ENCODE results near the gene SLC2A11. TPM values are rescaled to one million over a fixed set of nuclear protein-coding genes. Genes with fewer than 3 reads are reported as not detected.

Gene SLC2A11
- total RNA-seq, 1 donor from 2014 or later: 10.5 TPM

Other genes with a start within 250 kb of the SLC2A11 start
- gene DRICH1, start 225.6 kb upstream of the SLC2A11 start, total RNA-seq: not detected in 2 replicates
- gene RGL4, start 166.9 kb upstream of the SLC2A11 start, total RNA-seq: not detected in 2 replicates
- 3.6 and 6.0 TPM in 2 replicates for gene ZNF70, start 106.8 kb upstream of the SLC2A11 start, total RNA-seq
- not detected in 2 replicates for gene VPREB3, start 103.5 kb upstream of the SLC2A11 start, total RNA-seq
- 0.41 TPM in 1 of 2 replicates, not detected in the other for gene C22orf15, start 94.9 kb upstream of the SLC2A11 start, total RNA-seq
- gene CHCHD10, start 89.9 kb upstream of the SLC2A11 start, total RNA-seq: 15.2 and 24.3 TPM in 2 replicates
- 17.9 and 21.2 TPM in 2 replicates for gene MMP11, start 85.0 kb upstream of the SLC2A11 start, total RNA-seq
- 113 and 126 TPM in 2 replicates for gene SMARCB1, start 70.9 kb upstream of the SLC2A11 start, total RNA-seq
- gene DERL3, start 18.9 kb upstream of the SLC2A11 start, total RNA-seq: 0.12 TPM in 1 of 2 replicates, not detected in the other
- gene MIF, start 36.5 kb downstream of the SLC2A11 start, total RNA-seq: 628 and 690 TPM in 2 replicates
- gene GSTT2B, start 103.3 kb downstream of the SLC2A11 start, total RNA-seq: 3.0 and 20.1 TPM in 2 replicates
- gene DDTL, start 109.0 kb downstream of the SLC2A11 start, total RNA-seq: 2.6 TPM in 1 of 2 replicates, not detected in the other
- gene DDT, start 116.6 kb downstream of the SLC2A11 start, total RNA-seq: 94.8 and 116 TPM in 2 replicates
- 0.41 TPM in 1 of 2 replicates, not detected in the other for gene GSTT2, start 122.3 kb downstream of the SLC2A11 start, total RNA-seq
- gene GSTT4, start 147.6 kb downstream of the SLC2A11 start, total RNA-seq: not detected in 2 replicates
- gene CABIN1, start 153.4 kb downstream of the SLC2A11 start, total RNA-seq: 35.2 and 52.6 TPM in 2 replicates

All from glomerular endothelial cell (primary cell).